Left kidney (tissue), 2 donors: Measurements from ENCODE around the gene GMPPA. TPM values are rescaled to one million over a fixed set of nuclear protein-coding genes. Genes with fewer than 3 reads are reported as not detected.

Experiments
- DNase-seq: peaks from one replicate; pipeline ENCODE4 v3.0.0-alpha.2; 2013
- polyA plus RNA-seq: library from polyadenylated mRNA; unstranded; fragments of 120-200 nt; gene quantifications from one replicate; pipeline ENCODE4 v1.2.1, GENCODE V29; 2013; ENCODE audit not compliant: insufficient read length

The GMPPA gene
- polyA plus RNA-seq, 1 donor, result 41.7 TPM

GRCh38 chr2:219466816-219467735 is 31.6 kb upstream of the GMPPA start:
- DNase-seq, result no peak

- no peak for DNase-seq
Observed at GRCh38 chr2:219467736-219468075, 31.0 kb upstream of the GMPPA start.

GRCh38 chr2:219468410-219469185 is 30.1 kb upstream of the GMPPA start:
- DNase-seq, result no peak

- DNase-seq, result no peak
Observed at GRCh38 chr2:219469186-219469724, 29.4 kb upstream of the GMPPA start.

- DNase-seq, result no peak
Observed at GRCh38 chr2:219470429-219470828, 28.3 kb upstream of the GMPPA start.

- DNase-seq, result no peak
Observed at GRCh38 chr2:219471476-219472371, 27.0 kb upstream of the GMPPA start.

GRCh38 chr2:219472629-219473187 is 26.0 kb upstream of the GMPPA start:
- no peak for DNase-seq

GRCh38 chr2:219473511-219473910 is 25.2 kb upstream of the GMPPA start:
- DNase-seq, result no peak

- DNase-seq, result no peak
Observed at GRCh38 chr2:219474285-219475060, 24.2 kb upstream of the GMPPA start.

- no peak for DNase-seq
Observed at GRCh38 chr2:219475278-219475677, 23.4 kb upstream of the GMPPA start.

- DNase-seq, result peak; percentile 73
Observed at GRCh38 chr2:219475697-219476651, 22.7 kb upstream of the GMPPA start.

- peak; percentile 65 for DNase-seq
Observed at GRCh38 chr2:219476652-219477151, 22.0 kb upstream of the GMPPA start.

- no peak for DNase-seq
Observed at GRCh38 chr2:219477179-219477578, 21.5 kb upstream of the GMPPA start.

- no peak for DNase-seq
Observed at GRCh38 chr2:219477815-219478214, 20.9 kb upstream of the GMPPA start.

- no peak for DNase-seq
Observed at GRCh38 chr2:219478916-219479315, 19.8 kb upstream of the GMPPA start.

- DNase-seq, result no peak
Observed at GRCh38 chr2:219480004-219480403, 18.7 kb upstream of the GMPPA start.

GRCh38 chr2:219482674-219483405 is 15.9 kb upstream of the GMPPA start:
- no peak for DNase-seq
